Measurements from ENCODE around the gene SH3BGR.

DNA sequence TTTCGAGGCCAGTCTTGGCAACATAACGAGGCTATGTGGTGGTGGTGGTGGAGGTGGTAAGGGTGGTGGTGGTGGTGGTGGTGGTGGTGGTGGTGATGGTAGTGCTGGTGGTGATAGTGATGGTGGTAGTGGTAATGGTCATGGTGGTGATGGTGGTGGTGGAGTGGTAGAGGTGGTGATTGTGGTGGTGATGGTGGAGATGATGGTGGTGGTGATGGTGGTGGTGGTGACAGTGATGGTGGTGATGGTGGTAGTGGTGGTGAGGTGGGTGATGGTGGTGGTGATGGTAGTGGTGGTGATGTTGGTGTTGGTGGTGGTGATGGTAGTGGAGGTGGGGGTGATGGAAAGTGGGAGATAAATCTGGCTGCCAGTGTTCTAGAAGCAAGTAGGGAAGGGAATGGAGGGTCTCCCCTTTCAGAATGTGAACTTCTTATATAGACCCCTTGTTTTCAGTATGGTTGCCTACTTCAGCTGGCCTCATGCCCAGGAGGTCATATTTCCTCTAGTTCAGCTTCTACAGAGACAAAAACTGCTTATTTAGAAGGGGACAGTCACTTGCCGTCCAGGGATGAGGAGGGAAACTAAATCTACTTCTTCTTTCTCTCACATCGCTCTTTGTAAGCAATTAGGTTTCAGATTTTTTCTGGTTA lies 27.5 kb downstream of the SH3BGR start:
- TF ChIP-seq CTCF (IDR thresholded peaks at IDR 0.05): no peak
- no peak for TF ChIP-seq POLR2A (IDR thresholded peaks at IDR 0.05)

All from esophagus squamous epithelium (tissue), 4 donors.